Mesenchymal stem cell (in vitro differentiated cells and primary cell): ENCODE measurements around the gene TK1.
"Not testable (repeated sequence)": the region's sequence is repeated elsewhere in the genome, so short reads cannot be mapped to it uniquely, and the experiment has no call there.

ENCODE experiments used
- DNase-seq: peaks from one replicate; pipeline ENCODE4 v3.0.0-alpha.2; 2013
- H2AFZ ChIP-seq: one replicate; pipeline ENCODE4 v1.6.1; 2013; ENCODE audit warnings: low read depth, mild to moderate bottlenecking, control low read depth, inconsistent platforms, low read length, moderate library complexity
- H2AK5ac ChIP-seq: 2 replicates; pipeline ENCODE4 v1.6.1; 2013; ENCODE audit warnings: low read length, moderate library complexity, mild to moderate bottlenecking, inconsistent platforms; ENCODE audit not compliant: severe bottlenecking
- H2BK120ac ChIP-seq: one replicate; pipeline ENCODE4 v1.6.1; 2013; ENCODE audit warnings: low read depth, mild to moderate bottlenecking, inconsistent platforms, low read length, moderate library complexity
- H2BK12ac ChIP-seq, 2 experiments: one replicate each; pipeline ENCODE4 v1.6.1; 2013; ENCODE audit warnings: inconsistent platforms in 2 of 2, low read length in 2 of 2, mild to moderate bottlenecking in 2 of 2, moderate library complexity in 2 of 2, control low read depth in 1 of 2
- H2BK15ac ChIP-seq: one replicate; pipeline ENCODE4 v1.6.1; 2013; ENCODE audit warnings: mild to moderate bottlenecking, low read depth, inconsistent platforms; ENCODE audit not compliant: poor library complexity, severe bottlenecking
- H2BK5ac ChIP-seq: 2 replicates; pipeline ENCODE4 v1.6.1; 2013; ENCODE audit warnings: low read depth, mild to moderate bottlenecking, low read length, control low read depth, inconsistent platforms; ENCODE audit not compliant: poor library complexity, severe bottlenecking
- H3K14ac ChIP-seq, 2 experiments: one replicate each; pipeline ENCODE4 v1.6.1; 2013; ENCODE audit warnings: inconsistent platforms in 2 of 2, low read length in 2 of 2, control low read depth in 1 of 2, mild to moderate bottlenecking in 1 of 2, moderate library complexity in 1 of 2
- H3K18ac ChIP-seq, 2 experiments: one replicate each; pipeline ENCODE4 v1.6.1; 2013; ENCODE audit warnings: inconsistent platforms in 2 of 2, low read length in 2 of 2, control low read depth in 1 of 2, low read depth in 1 of 2, mild to moderate bottlenecking in 1 of 2
- H3K23ac ChIP-seq, 2 experiments: one replicate each; pipeline ENCODE4 v1.6.1; 2013; ENCODE audit warnings: inconsistent platforms in 2 of 2, low read length in 2 of 2, mild to moderate bottlenecking in 2 of 2, moderate library complexity in 2 of 2, control low read depth in 1 of 2
- H3K27ac ChIP-seq: 2 replicates; pipeline ENCODE4 v1.5.1; 2013; ENCODE audit warnings: mild to moderate bottlenecking, moderate library complexity, low read length, control low read depth, inconsistent platforms; ENCODE audit not compliant: poor library complexity, severe bottlenecking
- H3K27me3 ChIP-seq, 2 experiments: 2 replicates each; pipeline versions ENCODE4 v1.6.1 to v1.7.0; 2013; ENCODE audit warnings: low read length in 2 of 2, mild to moderate bottlenecking in 2 of 2, moderate library complexity in 2 of 2, control low read depth in 1 of 2, inconsistent platforms in 1 of 2; ENCODE audit not compliant: control insufficient read depth in 1 of 2, insufficient read depth in 1 of 2
- H3K36me3 ChIP-seq, 2 experiments: 2 replicates each; pipeline versions ENCODE4 v1.6.1 to v1.7.0; 2013; ENCODE audit warnings: low read length in 2 of 2, control low read depth in 1 of 2, inconsistent platforms in 1 of 2, low read depth in 1 of 2, mild to moderate bottlenecking in 1 of 2; ENCODE audit not compliant: insufficient read depth in 2 of 2, control insufficient read depth in 1 of 2
- H3K4ac ChIP-seq, 2 experiments: one replicate each; pipeline ENCODE4 v1.6.1; 2013; ENCODE audit warnings: inconsistent platforms in 2 of 2, low read length in 2 of 2, mild to moderate bottlenecking in 2 of 2, moderate library complexity in 2 of 2, control low read depth in 1 of 2, low read depth in 1 of 2
- H3K4me1 ChIP-seq: 2 replicates; pipeline ENCODE4 v1.6.1; 2013; ENCODE audit warnings: low read depth, low read length, control low read depth; ENCODE audit not compliant: control insufficient read depth, insufficient read depth
- H3K4me2 ChIP-seq: 2 replicates; pipeline ENCODE4 v1.6.1; 2013; ENCODE audit warnings: low read length, mild to moderate bottlenecking, inconsistent platforms; ENCODE audit not compliant: poor library complexity, severe bottlenecking
- H3K4me3 ChIP-seq, 2 experiments: 2 replicates each; pipeline versions ENCODE4 v1.5.1 to v1.7.0; 2013; ENCODE audit warnings: low read length in 2 of 2, mild to moderate bottlenecking in 2 of 2, control low read depth in 1 of 2, low read depth in 1 of 2; ENCODE audit not compliant: insufficient read depth in 1 of 2
- H3K79me1 ChIP-seq: replicated peaks from 2 replicates; pipeline ENCODE4 v1.6.1; 2013; ENCODE audit warnings: mild to moderate bottlenecking, control low read depth, low read length, inconsistent platforms; ENCODE audit not compliant: poor library complexity, severe bottlenecking
- H3K9ac ChIP-seq: 2 replicates; pipeline ENCODE4 v1.7.0; 2013; ENCODE audit warnings: mild to moderate bottlenecking, low read length, moderate library complexity
- H3K9me3 ChIP-seq: 2 replicates; pipeline ENCODE4 v1.7.0; 2013; ENCODE audit warnings: mild to moderate bottlenecking, low read length; ENCODE audit not compliant: control insufficient read depth
- H4K8ac ChIP-seq: one replicate; pipeline ENCODE4 v1.6.1; 2013; ENCODE audit warnings: inconsistent platforms, mild to moderate bottlenecking, low read length, moderate library complexity
- H4K91ac ChIP-seq: one replicate; pipeline ENCODE4 v1.6.1; 2013; ENCODE audit warnings: mild to moderate bottlenecking, low read length, inconsistent platforms
- WGBS: methylation state at CpG from one replicate; pipeline ENCODE4 v1.1.7; 2013; ENCODE audit warnings: mixed read lengths; 5-methylcytosine and 5-hydroxymethylcytosine counted together

Gene TK1

GRCh38 chr17:78141437-78142118 lies 45.3 kb downstream of the TK1 start:
- Histone ChIP-seq H3K4me3 (no peak overlapping the region), H3K36me3 (no peaks in the 10 kb centered on the region), H3K27ac (no peak overlapping the region), H3K27me3 (peaks cover 0 to 18% of the 10 kb centered on the region in 2 experiments), H2BK5ac (no peak overlapping the region), H4K91ac (no peak overlapping the region), H2AK5ac (no peak overlapping the region), H3K4me1 (peaks cover 42% of the 10 kb centered on the region), H2BK15ac (no peak overlapping the region), H4K8ac (no peak overlapping the region), H2AFZ (no peak overlapping the region), H3K4ac (no peak overlapping the region), H2BK12ac (peak overlapping the region in 1 of 2 experiments; percentile 45), H3K14ac (peak overlapping the region in 1 of 2 experiments; percentile 53), H3K18ac (peak overlapping the region in 1 of 2 experiments; percentile 48), H3K4me2 (no peak overlapping the region), H3K79me1 (no peaks in the 10 kb centered on the region), H3K23ac (no peak overlapping the region), H3K9ac (no peak overlapping the region), H2BK120ac (no peak overlapping the region), H3K9me3 (no peaks in the 10 kb centered on the region)
- WGBS, result 89% methylated on average over 20 of the region's 20 CpGs
- no peak for DNase-seq

- Histone ChIP-seq H3K79me1 (no peaks in the 10 kb centered on the region), H3K4me3 (peak overlapping the region in 1 of 2 experiments; percentile 9), H4K8ac (peak overlapping the region; percentile 45), H3K14ac (no peak overlapping the region), H2BK120ac (no peak overlapping the region), H2BK5ac (no peak overlapping the region), H3K36me3 (no peaks in the 10 kb centered on the region), H3K23ac (no peak overlapping the region), H3K27me3 (peaks cover 0 to 23% of the 10 kb centered on the region in 2 experiments), H2AK5ac (no peak overlapping the region), H3K4me1 (peaks cover 40% of the 10 kb centered on the region), H3K18ac (peak overlapping the region; percentile 13 to 14), H4K91ac (peak overlapping the region; percentile 52), H2AFZ (no peak overlapping the region), H3K9me3 (no peaks in the 10 kb centered on the region), H3K4ac (no peak overlapping the region), H3K9ac (no peak overlapping the region), H2BK12ac (no peak overlapping the region), H3K27ac (no peak overlapping the region), H3K4me2 (no peak overlapping the region), H2BK15ac (no peak overlapping the region)
- peak; percentile 62 for DNase-seq
- 47% methylated on average over 58 of the region's 58 CpGs for WGBS
These were observed 46.4 kb downstream of the TK1 start for GRCh38 chr17:78140169-78141051.

- DNase-seq, H3K14ac ChIP-seq, H2BK12ac ChIP-seq, H2AK5ac ChIP-seq, H2AFZ ChIP-seq, H2BK5ac ChIP-seq, H3K4me3 ChIP-seq, H3K4ac ChIP-seq, H4K91ac ChIP-seq, H3K18ac ChIP-seq, H3K9ac ChIP-seq, H3K4me2 ChIP-seq, H3K27ac ChIP-seq, H3K23ac ChIP-seq, H2BK120ac ChIP-seq, H2BK15ac ChIP-seq, H3K79me1 ChIP-seq, H3K9me3 ChIP-seq, H4K8ac ChIP-seq, H3K36me3 ChIP-seq: not testable (repeated sequence)
- Histone ChIP-seq H3K4me1 (peaks cover 34% of the 10 kb centered on the region), H3K27me3 (peaks cover 0 to 29% of the 10 kb centered on the region in 2 experiments)
- WGBS, result 95% methylated on average over 12 of the region's 12 CpGs
These were observed 47.0 kb downstream of the TK1 start for GRCh38 chr17:78139861-78140168.
